GM23248 (cell line): Measurements from ENCODE around the gene PCSK4.
A peak's percentile ranks its signal among the peaks of the same experiment; 100 is the strongest.

Experiments used
- EZH2 ChIP-seq: fragments of 200-600 bp; sonication (generic); IDR thresholded peaks from 2 replicates; pipeline ENCODE4 v1.6.1; 2018; ENCODE audit warnings: antibody characterized with exemption, mild to moderate bottlenecking; ENCODE audit not compliant: insufficient read depth, poor library complexity, severe bottlenecking
- EZH2phosphoT487 ChIP-seq: fragments of 200-600 bp; sonication (generic); IDR thresholded peaks from 2 replicates; pipeline ENCODE4 v1.6.1; 2018; ENCODE audit warnings: antibody characterized with exemption, moderate library complexity, mild to moderate bottlenecking, low read depth; ENCODE audit not compliant: insufficient read depth

DNA sequence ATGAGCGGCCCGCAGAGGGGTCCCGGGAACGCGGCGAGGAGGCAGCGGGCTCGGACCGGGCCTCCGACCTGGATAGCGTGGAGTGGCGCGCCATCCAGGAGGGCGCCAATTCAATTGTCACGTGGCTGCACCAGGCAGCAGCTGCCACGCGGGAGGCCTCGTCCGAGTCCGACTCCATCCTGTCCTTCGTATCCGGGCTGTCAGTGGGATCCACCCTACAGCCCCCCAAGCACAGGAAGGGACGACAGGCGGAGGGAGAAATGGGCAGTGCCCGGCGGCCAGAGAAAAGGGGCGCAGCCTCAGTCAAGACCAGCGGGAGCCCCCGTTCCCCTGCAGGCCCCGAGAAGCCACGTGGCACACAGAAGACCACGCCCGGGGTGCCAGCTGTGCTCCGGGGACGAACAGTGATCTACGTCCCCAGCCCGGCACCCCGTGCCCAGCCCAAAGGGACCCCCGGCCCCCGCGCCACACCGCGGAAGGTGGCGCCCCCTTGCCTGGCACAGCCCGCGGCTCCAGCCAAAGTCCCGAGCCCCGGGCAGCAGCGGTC, 21.8 kb downstream of the PCSK4 start:
- TF ChIP-seq EZH2 = peak; percentile 71
- TF ChIP-seq EZH2phosphoT487 = no peak
